Gastrocnemius medialis (tissue), 4 donors: ENCODE data around the gene TFCP2L1. TPM values are rescaled to one million over a fixed set of nuclear protein-coding genes. Genes with fewer than 3 reads are reported as not detected.
"Not testable (repeated sequence)": the region's sequence is repeated elsewhere in the genome, so short reads cannot be mapped to it uniquely, and the experiment has no call there.

Source experiments
- ATAC-seq, 2 donors: fragments of 150-250 bp; one replicate each; pipeline ENCODE4 v1.9.1; 2016
- DNase-seq, 2 donors: peaks; one replicate each; pipeline ENCODE4 v3.0.0-alpha.2; 2019
- H3K27ac ChIP-seq, 4 donors: fragments of 200-600 bp; sonication (generic); 1 replicate in 1 of 4; 2 replicates in 3 of 4; pipeline ENCODE4 v1.5.1; 2016 to 2018; ENCODE audit warnings: mild to moderate bottlenecking in 2 of 4, moderate library complexity in 1 of 4
- H3K27me3 ChIP-seq, 3 donors: fragments of 200-600 bp; sonication (generic) in 2 of 3; 1 replicate in 1 of 3; 2 replicates in 2 of 3; pipeline versions ENCODE4 v1.5.1 to v1.6.0; 2016 to 2019; ENCODE audit warnings: mild to moderate bottlenecking in 1 of 3, moderate library complexity in 1 of 3
- H3K36me3 ChIP-seq, 2 donors: fragments of 200-600 bp; sonication (generic) in 1 of 2; one replicate each; pipeline ENCODE4 v1.5.1; 2017 to 2018
- H3K4me1 ChIP-seq, 2 donors: fragments of 200-600 bp; sonication (generic) in 1 of 2; one replicate each; pipeline ENCODE4 v1.5.1; 2016 to 2017; ENCODE audit warnings: mild to moderate bottlenecking in 2 of 2
- H3K4me3 ChIP-seq, 4 donors: fragments of 200-600 bp; sonication (generic) in 3 of 4; 1 replicate in 1 of 4; 2 replicates in 3 of 4; pipeline ENCODE4 v1.5.1; 2016 to 2019; ENCODE audit warnings: mild to moderate bottlenecking in 2 of 4
- H3K9me3 ChIP-seq, 3 donors: fragments of 200-600 bp; sonication (generic) in 2 of 3; 1 replicate in 1 of 3; 2 replicates in 2 of 3; pipeline ENCODE4 v1.5.1; 2016 to 2019
- CTCF ChIP-seq, 5 experiments: fragments of 450-650 bp in 3 of 5; fragments of 200-600 bp in 2 of 5; sonication (generic) in 2 of 5; IDR thresholded peaks in 4 of 5; conservative IDR thresholded peaks in 1 of 5; 1 replicate in 4 of 5; 2 replicates in 1 of 5; pipeline ENCODE4 v1.5.1; 2016 to 2019; ENCODE audit warnings: antibody characterized with exemption in 5 of 5, mild to moderate bottlenecking in 3 of 5, moderate library complexity in 3 of 5
- POLR2A ChIP-seq, 2 donors: fragments of 450-650 bp; IDR thresholded peaks; one replicate each; pipeline ENCODE4 v1.6.1; 2017; ENCODE audit warnings: antibody characterized with exemption in 2 of 2, mild to moderate bottlenecking in 2 of 2, moderate library complexity in 2 of 2
- in situ Hi-C, 4 donors: fragments of 200-750 bp; cut with MboI; loops; one replicate each; pipeline versions ENCODE4 v1.15.0 to v1.8.0; 2017; ENCODE audit warnings: low sequenced_read_pairs in 4 of 4
- intact Hi-C: fragments of 100-400 bp; cut with DNase I; formaldehyde crosslinking; loops from one replicate; pipeline ENCODE4 v1.15.1; 2023; ENCODE audit warnings: low total_unique reads
- total RNA-seq, 4 donors: library from RNA; depleted of rRNA; stranded (reverse); fragments of >200 nt; gene quantifications; one replicate each; pipeline versions ENCODE4 v1.1.0 to v1.2.3, GENCODE V29; 2016

TFCP2L1 gene
- total RNA-seq, 4 donors from 2014 or later, result 1.2 to 3.2 (median 1.8) TPM

- Histone ChIP-seq H3K4me1 (no peaks in the 10 kb centered on the region), H3K9me3 (no peaks in the 10 kb centered on the region), H3K27me3 (peaks cover 19 to 26% (median 20%) of the 10 kb centered on the region in 3 donors), H3K4me3 (no peak overlapping the region), H3K36me3 (no peaks in the 10 kb centered on the region), H3K27ac (no peak overlapping the region)
- no peak for ATAC-seq
- TF ChIP-seq POLR2A (IDR thresholded peaks at IDR 0.05) (no peak), CTCF (IDR thresholded peaks at IDR 0.05 in 4 of 5, conservative IDR thresholded peaks at IDR 0.05 in 1 of 5) (no peak)
- intact Hi-C loops, result no loop called here
- no peak for DNase-seq
- in situ Hi-C loops, result no loop called here
These were observed 3.9 kb downstream of the TFCP2L1 start for GRCh38 chr2:121281107-121281506.

GRCh38 chr2:121279476-121280220, 5.4 kb downstream of the TFCP2L1 start:
- intact Hi-C loops, result no loop called here
- in situ Hi-C loops, result no loop called here
- ATAC-seq, result no peak
- Histone ChIP-seq H3K9me3 (no peaks in the 10 kb centered on the region), H3K4me1 (no peaks in the 10 kb centered on the region), H3K27ac (no peak overlapping the region), H3K4me3 (no peak overlapping the region), H3K27me3 (peaks cover 16 to 22% (median 19%) of the 10 kb centered on the region in 3 donors), H3K36me3 (no peaks in the 10 kb centered on the region)
- TF ChIP-seq CTCF (IDR thresholded peaks at IDR 0.05 in 4 of 5, conservative IDR thresholded peaks at IDR 0.05 in 1 of 5) (no peak), POLR2A (IDR thresholded peaks at IDR 0.05) (no peak)
- no peak for DNase-seq

DNA sequence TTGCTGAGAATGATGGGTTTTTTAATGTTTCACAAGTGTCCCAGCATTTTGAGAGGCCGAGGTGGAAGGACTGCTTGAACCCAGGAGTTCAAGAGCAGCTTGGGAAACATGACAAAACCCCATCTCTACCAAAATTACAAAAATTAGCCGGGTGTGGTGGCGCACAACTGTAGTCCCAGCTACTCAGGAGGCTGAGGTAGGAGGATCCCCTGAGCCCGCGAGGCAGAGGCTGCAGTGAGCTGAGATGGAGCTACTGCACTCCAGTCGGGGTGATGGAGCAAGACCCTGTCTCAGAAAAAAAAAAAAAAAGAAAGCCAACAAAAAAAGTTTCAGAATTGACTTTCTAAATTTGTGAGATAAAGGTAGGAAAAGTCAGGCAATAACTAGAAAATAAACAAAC, 8.7 kb downstream of the TFCP2L1 start:
- intact Hi-C loops (no loop called here), in situ Hi-C loops (no loop called here)
- Histone ChIP-seq H3K4me1 (no peaks in the 10 kb centered on the region), H3K36me3 (no peaks in the 10 kb centered on the region), H3K4me3 (no peak overlapping the region), H3K9me3 (no peaks in the 10 kb centered on the region), H3K27me3 (no peaks in the 10 kb centered on the region), H3K27ac (no peak overlapping the region)
- DNase-seq (no peak), ATAC-seq (no peak)
- no peak for TF ChIP-seq CTCF (IDR thresholded peaks at IDR 0.05 in 4 of 5, conservative IDR thresholded peaks at IDR 0.05 in 1 of 5)
- no peak for TF ChIP-seq POLR2A (IDR thresholded peaks at IDR 0.05)

DNA sequence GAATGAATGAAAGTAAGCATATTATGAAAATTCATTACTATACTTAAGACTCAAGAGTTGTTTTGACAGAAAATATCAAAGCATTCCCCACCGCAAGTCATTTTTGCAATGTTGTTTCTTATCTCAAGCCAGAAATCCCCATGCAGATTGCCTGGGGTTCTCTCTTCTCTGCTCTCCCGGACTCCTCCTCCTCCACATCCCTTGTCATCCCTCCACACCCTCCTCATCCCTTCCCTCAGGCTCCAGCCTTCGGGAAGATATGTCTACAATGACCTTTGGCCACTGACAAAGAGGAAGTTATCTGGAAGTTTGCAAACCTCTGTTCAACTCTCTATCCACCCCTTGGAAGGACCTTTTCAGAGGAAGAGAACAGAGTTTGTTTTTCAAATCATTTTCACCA, 11.9 kb downstream of the TFCP2L1 start:
- intact Hi-C loops (no loop called here), in situ Hi-C loops (no loop called here)
- ATAC-seq, result no peak
- TF ChIP-seq CTCF (IDR thresholded peaks at IDR 0.05 in 4 of 5, conservative IDR thresholded peaks at IDR 0.05 in 1 of 5), result no peak
- Histone ChIP-seq H3K36me3 (no peaks in the 10 kb centered on the region), H3K4me1 (no peaks in the 10 kb centered on the region), H3K9me3 (no peaks in the 10 kb centered on the region), H3K27ac (no peak overlapping the region), H3K4me3 (no peak overlapping the region), H3K27me3 (no peaks in the 10 kb centered on the region)
- DNase-seq, result no peak

- Histone ChIP-seq H3K27me3 (no peaks in the 10 kb centered on the region), H3K4me3 (no peak overlapping the region), H3K4me1 (no peaks in the 10 kb centered on the region), H3K9me3 (no peaks in the 10 kb centered on the region), H3K27ac (no peak overlapping the region), H3K36me3 (no peaks in the 10 kb centered on the region)
- ATAC-seq (no peak), DNase-seq (no peak)
- in situ Hi-C loops (no loop called here), intact Hi-C loops (no loop called here)
- TF ChIP-seq POLR2A (IDR thresholded peaks at IDR 0.05) (no peak), CTCF (IDR thresholded peaks at IDR 0.05 in 4 of 5, conservative IDR thresholded peaks at IDR 0.05 in 1 of 5) (no peak)
These were observed 12.4 kb downstream of the TFCP2L1 start for GRCh38 chr2:121272596-121272995.

DNA sequence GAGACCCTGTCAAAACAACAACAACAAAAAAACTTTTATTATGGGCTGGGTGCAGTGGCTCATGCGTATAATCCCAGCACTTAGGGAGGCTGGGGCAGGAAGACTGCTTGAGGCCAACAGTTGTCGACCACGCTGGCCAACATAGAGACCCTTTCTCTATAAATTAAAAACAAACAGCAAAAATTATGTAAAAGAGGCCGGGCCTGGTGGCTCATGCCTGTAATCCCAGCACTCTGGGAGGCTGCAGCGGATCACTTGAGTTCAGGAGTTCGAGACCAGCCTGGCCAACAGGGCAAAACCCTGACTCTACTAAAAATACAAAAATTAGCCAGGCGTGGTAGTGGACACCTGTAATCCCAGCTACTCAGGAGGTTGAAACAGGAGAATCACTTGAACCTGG, 15.6 kb downstream of the TFCP2L1 start:
- H3K9me3 ChIP-seq, H3K4me1 ChIP-seq, DNase-seq, ATAC-seq, H3K27ac ChIP-seq, H3K4me3 ChIP-seq, H3K27me3 ChIP-seq, H3K36me3 ChIP-seq, intact Hi-C loops, in situ Hi-C loops: not testable (repeated sequence)
